Left kidney (tissue), 2 donors: ENCODE results near the gene HMGCS1. TPM values are rescaled to one million over a fixed set of nuclear protein-coding genes. Genes with fewer than 3 reads are reported as not detected.
A peak's percentile ranks its signal among the peaks of the same experiment; 100 is the strongest.
"Not testable (repeated sequence)": the region's sequence is repeated elsewhere in the genome, so short reads cannot be mapped to it uniquely, and the experiment has no call there.

Source experiments
- DNase-seq: peaks from one replicate; pipeline ENCODE4 v3.0.0-alpha.2; 2013
- polyA plus RNA-seq: library from polyadenylated mRNA; unstranded; fragments of 120-200 nt; gene quantifications from one replicate; pipeline ENCODE4 v1.2.1, GENCODE V29; 2013; ENCODE audit not compliant: insufficient read length

The HMGCS1 gene
- polyA plus RNA-seq, 1 donor, result 129 TPM

DNA sequence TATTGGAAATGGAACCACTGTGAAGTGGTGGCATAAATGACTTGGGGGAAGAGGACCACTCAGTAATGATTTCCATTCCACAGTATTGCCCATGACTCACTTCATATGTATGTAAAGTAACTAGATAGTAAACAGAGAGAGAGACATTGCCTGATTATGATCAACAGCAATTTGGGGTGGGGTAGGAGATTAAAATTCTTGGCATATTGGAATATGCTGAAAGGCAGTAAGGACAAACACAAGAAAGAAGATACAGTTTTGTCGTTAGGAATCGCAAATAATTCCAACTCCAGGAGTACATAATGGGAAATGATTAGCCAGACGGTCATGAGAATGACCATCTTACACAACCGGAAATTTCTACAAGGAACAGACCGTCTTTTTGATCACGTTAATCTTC, 1.5 kb upstream of the HMGCS1 start:
- no peak for DNase-seq

DNA sequence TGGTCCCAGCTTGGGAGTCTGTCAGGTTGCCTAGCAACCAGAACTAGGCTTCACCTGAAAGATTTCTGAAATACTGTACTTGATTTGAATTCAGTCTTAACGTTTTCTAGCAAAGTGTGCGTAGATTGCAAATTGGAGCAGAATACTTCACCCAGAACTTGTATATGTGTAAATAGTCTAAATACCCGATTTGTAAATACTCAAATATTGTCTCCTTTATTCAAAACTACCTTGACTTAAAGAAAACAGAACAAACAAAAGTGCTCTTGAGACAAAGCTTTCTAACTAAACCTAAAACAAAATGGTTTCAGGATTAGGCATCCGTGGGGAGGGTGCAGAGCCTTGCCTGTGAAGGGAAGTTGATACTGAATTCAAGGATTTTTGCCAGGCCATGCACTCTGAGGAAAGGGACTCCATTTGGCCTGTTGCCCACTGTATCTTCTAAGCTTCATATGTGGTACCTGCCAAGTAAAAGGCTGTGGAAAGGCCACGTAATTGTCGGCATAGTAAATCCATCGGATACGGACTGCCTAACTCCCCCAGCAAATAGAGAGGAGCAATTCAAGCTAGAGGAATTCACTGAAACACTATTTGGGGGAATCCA, 744 bp upstream of the HMGCS1 start:
- no peak for DNase-seq

DNA sequence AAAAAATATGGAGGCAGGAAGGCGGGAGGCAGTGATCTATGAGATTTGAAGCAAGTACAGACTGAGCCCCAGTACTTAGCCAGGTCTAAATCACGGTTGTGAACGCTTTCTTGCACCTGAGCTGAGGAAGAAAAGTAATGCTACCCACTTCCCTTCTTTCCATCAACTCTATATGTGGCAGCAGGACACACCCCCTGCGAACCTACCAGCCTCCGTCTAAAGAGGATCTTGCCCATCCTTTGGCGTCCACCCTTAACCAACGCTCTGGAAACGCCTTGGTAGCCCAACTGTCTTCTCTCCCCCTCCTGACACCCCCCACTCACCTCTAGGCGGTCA, 545 bp downstream of the HMGCS1 start:
- DNase-seq, result no peak

DNA sequence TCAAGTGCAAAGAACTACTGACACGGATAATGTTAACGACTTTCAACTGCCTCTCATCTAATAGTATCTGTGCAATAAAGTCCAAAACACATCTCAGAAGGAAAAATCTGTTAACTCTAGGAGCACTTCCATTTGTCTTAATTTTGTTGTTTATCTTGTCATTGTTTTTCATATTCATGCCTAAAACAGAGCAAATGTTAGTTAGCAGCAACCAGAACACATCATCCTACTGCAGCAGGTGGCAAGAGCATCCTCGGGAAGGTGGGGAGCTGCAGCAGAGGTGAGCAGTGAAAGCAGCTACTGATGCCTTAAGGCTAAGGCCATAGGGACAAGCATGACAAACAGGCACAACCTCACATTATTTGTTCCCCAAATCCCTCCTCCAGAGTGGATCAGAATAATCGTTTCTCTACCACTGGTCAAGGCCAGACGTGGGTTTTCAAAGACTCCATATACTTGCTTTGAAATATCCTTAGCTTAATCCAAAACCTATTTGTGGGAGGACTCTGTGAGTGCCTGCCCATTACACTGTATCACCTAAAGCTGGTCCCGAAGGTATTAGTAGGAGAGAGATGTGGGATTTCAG, 1.0 kb downstream of the HMGCS1 start:
- DNase-seq, result no peak

DNA sequence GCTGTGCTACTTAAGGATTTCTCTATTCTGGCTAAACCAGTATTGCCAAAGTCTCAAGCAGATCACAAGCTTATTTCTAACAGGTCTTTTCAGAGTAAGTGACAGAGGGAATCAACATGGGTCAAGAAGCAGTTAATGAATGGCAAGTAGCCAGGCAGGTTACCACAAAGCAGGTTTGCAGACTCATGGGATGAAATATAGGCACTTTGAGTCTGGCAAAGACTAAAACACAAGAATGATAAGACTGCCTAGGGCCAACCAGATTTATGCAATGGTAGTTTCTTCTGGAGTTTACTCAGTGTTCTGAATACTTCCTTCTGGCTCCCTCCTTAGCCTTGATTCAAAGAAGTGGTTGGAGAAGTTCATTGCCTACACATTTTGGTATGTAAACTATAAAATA, 3.6 kb downstream of the HMGCS1 start:
- peak; percentile 17 for DNase-seq

DNA sequence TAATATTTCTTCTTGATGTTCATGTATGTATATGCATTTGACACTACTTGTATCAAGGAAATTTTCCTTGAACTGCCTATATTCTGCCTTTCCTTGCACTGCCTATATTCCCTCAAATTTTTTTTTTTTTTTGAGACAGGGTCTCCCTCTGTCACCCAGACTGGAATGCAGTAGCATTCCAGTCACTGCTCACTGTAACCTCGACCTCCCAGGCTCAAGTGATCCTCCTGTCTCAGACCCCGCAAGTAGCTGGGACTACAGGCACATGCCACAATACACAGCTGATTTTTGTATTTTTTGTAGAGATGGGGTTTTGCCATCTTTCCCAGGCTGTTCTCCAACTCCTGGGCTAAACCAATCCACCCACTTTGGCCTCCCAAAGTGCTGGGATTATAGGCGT, 4.1 kb downstream of the HMGCS1 start:
- DNase-seq, result no peak

DNA sequence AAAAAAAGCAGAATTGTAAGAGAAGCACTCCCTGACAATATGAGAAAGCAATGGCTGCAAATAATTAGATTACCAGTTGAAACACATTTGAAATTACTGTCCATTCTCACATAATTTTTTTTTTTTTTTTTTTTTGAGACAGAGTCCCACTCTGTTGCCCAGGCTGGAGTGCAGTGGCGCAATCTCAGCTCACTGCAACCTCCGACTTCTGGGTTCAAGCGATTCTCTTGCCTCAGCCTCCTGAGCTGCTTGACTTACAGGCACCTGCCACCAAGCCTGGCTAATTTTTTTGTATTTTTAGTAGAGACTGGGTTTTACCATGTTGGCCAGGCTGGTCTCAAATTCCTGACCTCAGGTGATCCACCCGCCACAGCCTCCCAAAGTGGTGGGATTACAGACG, 6.3 kb downstream of the HMGCS1 start:
- not testable (repeated sequence) for DNase-seq

DNA sequence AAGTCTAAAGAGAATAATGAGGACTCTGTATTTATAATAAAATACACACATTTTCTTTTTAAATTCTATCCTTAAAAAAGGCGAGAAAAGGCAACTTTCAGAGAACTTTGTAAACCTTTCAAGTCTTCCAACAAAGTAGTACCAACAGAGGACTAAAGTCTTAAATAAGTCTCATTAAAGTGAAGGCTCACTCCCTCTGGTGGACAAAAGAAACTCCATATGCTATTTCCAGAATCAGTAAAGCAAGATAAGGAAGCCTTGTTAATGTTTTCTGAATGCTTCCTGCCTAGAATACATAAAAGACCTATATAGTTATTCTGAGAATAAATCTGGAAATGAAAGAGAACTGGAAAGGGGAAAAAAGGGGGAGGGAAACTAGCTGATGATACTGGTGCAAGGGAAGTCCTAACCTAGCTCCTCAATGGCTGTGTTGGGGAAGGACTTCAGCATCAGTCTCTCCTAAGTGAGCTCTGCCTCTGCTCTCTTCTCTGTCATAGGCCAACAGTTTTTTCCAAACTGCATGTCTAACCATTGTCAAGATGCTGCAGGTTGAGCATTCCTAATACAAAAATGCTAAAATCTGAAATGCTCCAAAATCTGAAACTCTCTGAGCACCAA, 7.2 kb downstream of the HMGCS1 start:
- peak; percentile 79 for DNase-seq

DNA sequence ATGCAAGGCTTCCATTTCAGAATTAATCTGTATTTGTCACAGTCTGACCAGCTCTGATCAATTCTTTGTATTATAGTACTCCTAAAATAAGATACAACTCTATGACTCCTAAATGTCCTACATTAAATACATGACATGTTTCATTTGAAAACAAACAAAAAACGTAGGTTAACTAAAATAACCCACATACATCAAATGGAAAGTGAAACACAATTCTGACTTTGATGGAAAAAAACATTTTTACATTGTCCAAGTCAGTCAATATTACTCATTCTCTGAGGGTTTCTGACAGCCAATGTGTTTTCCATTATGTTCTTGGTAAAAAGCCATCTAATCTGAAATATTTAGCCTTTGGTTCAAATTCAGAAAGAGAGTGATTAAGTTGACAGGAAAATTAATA, 8.7 kb downstream of the HMGCS1 start:
- no peak for DNase-seq

DNA sequence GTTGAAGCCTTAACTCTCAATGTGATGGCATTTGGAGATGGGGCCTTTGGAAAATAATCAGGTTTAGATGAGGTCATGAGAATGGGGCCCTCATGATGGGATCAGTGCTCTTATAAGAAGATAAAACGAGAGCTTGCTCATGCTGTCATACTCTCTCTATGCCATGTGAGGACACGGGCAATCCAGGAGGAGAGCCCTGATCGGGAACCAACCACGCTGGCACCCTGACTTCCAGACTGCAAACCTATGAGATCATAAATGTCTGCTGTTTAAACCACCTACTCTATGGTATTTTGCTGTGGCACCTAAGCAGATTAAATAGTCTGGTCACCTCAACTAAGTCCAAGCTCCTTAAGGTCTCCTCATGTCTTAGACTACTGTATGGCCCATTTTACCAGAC, 10.0 kb downstream of the HMGCS1 start:
- no peak for DNase-seq

DNA sequence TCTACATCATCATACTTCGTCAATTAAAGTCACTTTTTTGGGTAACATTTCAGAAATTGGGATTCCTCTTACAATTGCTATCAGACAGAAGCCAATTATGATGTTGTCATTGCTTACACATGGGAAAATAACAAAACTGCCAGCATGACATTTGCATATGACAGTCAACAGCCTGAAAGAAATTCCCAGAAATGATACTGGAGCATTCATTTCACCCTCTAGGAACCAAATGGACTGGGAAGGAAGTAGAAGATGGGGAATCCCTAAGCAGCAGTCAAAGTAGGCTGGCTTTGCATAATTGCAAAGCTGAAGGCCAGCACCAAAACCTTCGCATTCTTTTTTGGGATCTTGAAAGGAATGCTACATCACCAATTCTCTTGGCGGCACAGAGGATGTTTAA, 10.7 kb downstream of the HMGCS1 start:
- DNase-seq, result no peak

DNA sequence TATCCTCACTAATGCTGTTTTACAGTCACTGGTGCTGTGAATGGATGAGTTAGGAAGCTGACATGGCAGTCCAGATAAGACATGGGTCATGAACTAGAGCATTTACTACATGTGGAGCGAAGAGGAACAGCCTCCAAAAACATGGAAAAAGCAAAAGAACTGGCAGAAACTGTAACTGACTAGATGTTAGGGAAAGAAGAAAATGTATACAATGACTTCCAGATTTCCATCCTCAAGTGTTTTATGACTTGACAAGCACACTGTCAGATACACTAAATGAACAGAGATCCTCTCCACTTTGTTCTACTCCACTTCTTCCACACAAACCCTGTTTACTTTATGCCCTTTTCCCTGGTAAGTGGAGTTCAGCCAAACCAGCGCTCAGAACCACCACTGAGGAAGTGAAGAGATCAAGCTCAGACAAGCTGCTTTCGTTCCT, 11.5 kb downstream of the HMGCS1 start:
- DNase-seq, result no peak

DNA sequence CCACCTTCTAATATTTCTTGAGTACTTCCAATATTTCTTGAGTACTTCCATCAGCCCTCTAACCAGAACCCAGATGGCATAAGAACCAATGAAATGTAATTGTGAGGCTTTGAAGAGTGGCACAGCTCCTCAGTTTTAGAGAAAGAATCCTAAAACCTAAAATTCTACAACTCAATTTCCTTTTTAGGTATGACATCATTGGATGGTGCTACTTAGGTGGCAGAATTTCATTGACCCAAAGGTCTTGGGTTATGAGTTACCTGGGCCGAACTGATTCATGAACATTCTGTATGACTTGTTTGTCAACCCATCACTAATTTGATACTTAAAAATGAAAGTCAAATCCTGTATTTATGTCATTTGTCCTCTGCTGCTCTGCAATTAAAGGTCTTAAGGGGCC, 13.1 kb downstream of the HMGCS1 start:
- no peak for DNase-seq

DNA sequence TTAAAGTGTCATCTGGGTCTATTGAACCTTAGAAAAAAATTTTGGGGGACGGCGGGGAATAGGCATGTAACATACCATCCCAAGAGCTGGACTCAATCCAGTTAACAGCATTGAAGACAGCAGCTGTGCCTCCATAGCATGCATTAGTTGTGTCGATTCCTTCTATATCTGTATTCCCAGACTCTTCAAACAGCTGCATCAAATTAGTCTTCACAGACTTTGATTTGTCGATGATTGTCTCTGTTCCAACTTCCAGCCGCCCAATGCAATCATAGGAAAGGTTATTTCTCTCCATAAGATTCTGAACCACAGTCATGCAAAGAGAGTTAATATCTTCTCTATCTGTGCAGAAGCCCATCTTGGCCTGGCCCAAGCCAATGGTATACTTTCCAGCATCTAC, 14.8 kb downstream of the HMGCS1 start:
- no peak for DNase-seq

DNA sequence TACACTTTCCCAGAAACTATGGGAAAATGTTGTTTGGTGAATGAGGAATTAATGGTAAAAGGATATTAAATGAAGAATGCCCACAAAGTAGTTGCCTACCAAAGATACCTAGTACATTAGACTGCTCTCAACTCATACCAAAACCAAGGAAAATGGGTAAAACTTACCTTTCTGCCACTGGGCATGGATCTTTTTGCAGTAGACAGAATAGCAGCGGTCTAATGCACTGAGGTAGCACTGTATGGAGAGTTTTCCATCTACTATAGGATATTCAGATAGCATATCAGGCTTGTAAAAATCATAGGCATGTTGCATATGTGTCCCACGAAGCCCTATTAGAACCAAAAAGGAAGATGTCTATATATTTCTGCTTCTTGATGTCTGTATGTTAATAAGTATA, 16.4 kb downstream of the HMGCS1 start:
- DNase-seq, result no peak

DNA sequence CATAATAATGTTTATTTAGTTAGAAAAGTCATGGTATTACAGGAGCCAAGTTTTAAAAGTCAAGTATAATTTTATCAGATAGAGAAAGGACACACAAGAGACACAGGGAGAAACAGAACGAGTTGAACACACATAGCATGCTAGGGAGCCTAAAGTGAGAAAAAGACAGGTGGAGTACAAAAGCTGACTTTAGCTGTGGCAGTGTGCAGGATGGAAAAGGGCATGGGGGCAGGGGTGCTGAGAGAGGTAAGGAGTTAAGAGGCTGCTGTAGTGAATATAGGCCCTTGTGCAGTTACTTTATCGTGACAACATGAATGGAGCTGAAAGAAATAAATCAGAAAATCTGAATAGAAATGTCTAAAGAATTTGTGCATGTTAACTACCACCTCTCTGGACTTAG, 18.0 kb downstream of the HMGCS1 start:
- DNase-seq, result no peak

DNA sequence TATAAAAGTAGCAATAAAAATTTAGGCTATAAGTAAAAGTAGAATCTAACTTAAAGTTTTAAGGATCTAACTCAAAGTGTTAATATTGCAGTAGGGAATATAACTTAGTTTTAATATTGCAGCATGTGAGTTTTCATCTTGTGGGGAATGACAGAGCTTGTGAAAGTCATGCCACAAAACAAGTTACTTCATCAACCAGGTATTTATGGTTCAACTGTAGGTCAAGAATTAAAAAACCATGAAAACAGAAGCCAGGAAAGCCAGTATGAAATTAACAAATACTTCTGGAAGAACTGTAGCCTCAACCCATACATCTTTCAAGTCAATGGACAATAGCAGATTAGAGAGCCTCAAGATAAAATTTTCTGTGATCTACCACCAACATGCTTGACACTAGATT, 19.0 kb downstream of the HMGCS1 start:
- no peak for DNase-seq

DNA sequence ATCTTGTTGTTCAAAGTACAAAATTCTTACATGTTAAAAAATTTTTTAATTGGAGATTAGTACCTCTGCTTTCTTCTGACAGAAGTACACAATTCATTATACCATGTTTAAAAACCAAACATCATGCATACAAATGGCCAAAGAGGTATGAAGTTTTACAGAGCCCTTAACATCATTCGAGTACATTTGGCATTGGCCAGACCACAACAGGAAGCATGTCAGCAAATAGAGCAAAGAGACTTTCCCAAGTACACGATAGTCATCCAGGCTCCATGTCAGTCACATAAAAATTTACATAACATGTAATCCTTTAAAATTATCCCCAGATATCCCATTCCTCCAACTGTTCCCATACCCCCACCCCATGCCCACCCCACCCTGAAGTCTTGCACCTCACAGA, 22.5 kb downstream of the HMGCS1 start:
- no peak for DNase-seq

DNA sequence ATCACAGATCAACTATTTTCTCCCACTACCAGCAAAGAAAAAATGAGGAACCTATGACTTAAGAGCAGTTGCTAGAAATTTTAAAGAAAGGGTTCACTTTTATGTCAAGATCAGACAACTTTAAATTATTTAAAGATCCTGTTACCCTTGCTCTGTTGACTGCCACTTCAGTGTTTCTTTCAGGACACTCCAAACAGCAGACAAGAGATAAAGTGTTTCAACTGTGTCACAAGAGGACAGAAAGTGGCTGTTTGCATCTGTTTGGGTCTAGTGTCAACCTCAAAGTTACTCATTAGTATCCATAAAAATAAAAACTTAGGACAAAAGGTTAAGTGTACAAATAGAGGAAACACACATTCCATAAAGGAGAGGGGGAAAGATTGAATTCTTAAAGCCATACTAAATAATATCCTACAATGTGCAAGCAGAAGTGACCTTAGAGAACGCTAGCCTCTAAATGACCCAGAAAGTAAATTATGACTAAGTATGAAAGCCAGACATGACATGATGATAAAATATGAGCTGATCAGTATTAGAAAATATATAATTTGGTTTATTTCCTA, 24.9 kb downstream of the HMGCS1 start:
- DNase-seq, result no peak

DNA sequence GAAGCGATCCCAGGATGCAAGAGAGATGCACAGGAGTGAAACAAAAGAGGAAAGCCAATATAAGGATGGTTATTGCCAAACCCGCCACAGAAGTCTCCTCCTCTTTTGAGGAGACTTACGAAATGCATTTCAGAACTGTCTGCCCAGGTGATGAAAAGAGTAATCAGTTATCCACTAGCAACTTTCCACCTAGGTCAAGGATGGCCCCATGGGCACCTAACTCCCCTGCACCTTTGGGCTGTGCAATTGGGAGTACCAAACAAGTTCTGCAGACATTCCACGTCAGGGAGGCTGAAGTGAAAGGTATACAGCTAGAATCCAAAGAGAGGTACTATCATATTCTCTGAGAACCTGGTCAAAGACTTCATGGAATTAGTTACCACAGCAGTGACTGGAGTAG, 25.7 kb downstream of the HMGCS1 start:
- DNase-seq, result no peak

DNA sequence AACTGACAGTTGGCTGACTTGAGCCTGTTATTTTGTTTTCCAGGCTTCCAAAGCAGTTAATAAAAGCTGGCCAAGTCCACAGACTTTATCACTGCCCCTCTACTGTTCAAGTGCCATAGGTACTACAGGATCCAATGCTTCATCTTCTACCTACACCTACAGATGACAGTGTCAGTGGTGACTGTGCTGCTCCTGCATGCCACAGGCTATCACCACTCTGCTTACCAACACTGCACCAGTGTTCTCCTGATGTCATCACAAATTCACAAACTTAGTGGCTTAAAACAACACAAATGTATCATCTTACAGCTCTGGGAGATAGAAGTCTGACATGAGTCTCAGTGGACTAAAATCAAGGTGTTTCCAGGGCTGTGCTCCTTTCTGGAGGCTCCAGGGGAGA, 26.6 kb downstream of the HMGCS1 start:
- DNase-seq, result no peak

DNA sequence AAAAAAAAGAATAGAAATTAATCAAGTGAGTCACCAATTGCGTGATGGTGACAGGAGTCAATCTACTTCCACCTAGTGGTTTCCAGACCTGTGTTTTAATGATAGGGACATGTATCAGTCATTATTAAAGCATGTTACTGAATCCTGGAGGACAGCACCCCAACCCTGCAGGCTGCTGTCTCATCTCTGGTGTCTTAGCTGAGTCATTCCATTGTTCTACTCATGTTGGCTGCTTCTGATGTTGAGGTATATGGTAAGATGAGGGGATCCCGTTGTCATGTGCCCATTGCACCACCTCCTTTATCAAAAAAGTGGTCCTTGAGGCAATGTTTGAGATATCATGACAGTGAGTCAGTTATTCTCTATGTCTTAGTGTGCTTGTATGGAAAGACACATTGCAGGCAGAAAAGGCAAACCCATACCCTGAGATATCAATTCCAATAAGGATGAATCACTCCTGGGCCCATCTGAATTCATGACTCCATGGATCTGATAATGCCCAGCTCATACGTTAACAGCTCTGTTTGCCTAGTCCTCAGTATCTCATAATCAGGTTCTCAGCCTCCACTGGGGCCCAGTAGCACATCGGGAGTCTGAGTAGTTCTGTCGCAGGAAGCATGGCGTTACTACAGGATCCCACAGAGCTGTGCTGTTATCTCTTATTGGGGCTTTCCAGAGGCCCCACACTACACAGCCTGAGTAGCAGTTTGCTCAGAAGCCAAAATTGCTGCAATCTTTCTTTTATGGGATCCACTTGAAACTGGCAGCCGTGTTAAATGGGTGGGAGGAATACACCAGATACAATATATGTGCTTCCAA, 31.2 kb downstream of the HMGCS1 start:
- no peak for DNase-seq
